PC-3 (cell line): ENCODE results near the gene TTC31. TPM values are rescaled to one million over a fixed set of nuclear protein-coding genes. Genes with fewer than 3 reads are reported as not detected.

Source experiments
- ATAC-seq: fragments of 200-7000 bp; cut with Tn5 transposase; 2 replicates; pipeline ENCODE4 v1.9.1; 2020; ENCODE audit warnings: mild to moderate bottlenecking, moderate library complexity
- BruUV-seq: library from RNA; stranded (reverse); fragments of 400-500 nt; replicated peaks from 2 replicates; lab custom pipeline; 2021; lab: Mats Ljungman, UMichigan
- CTCF ChIA-PET: fragments of 300-600 bp; sonication (Branson Sonifier 250); formaldehyde crosslinking; loops from one replicate; lab custom pipeline; 2022; ENCODE audit warnings: antibody characterized with exemption; lab: Charles Lee
- POLR2A ChIA-PET: fragments of 300-600 bp; sonication (Branson Sonifier 250); formaldehyde crosslinking; loops from one replicate; lab custom pipeline; 2022; ENCODE audit warnings: antibody characterized with exemption; ENCODE audit not compliant: unreplicated experiment; lab: Charles Lee
- DNase-seq: peaks from one replicate; pipeline ENCODE4 v3.0.0-alpha.2; 2015
- H2AFZ ChIP-seq: fragments of 300-600 bp; sonication (generic); 2 replicates; pipeline ENCODE4 v1.6.0; 2016; ENCODE audit warnings: antibody characterized with exemption, low read length
- H3F3A ChIP-seq: fragments of 300-600 bp; sonication (generic); one replicate; pipeline ENCODE4 v1.6.0; 2017; ENCODE audit warnings: antibody characterized with exemption, low read length, control low read depth, mild to moderate bottlenecking; ENCODE audit not compliant: unreplicated experiment
- H3K27ac ChIP-seq: fragments of 300-600 bp; sonication (generic); 2 replicates; pipeline ENCODE4 v1.5.1; 2016; ENCODE audit warnings: mild to moderate bottlenecking, low read length
- H3K27me3 ChIP-seq: fragments of 300-600 bp; sonication (generic); 2 replicates; pipeline ENCODE4 v1.6.1; 2016; ENCODE audit warnings: low read length, mixed read lengths
- H3K36me3 ChIP-seq: fragments of 300-600 bp; sonication (generic); 2 replicates; pipeline ENCODE4 v1.6.1; 2016; ENCODE audit warnings: low read depth, mixed run types, low read length, mixed read lengths
- H3K4me1 ChIP-seq: fragments of 300-600 bp; sonication (generic); 2 replicates; pipeline ENCODE4 v1.5.1; 2016; ENCODE audit warnings: low read length; ENCODE audit not compliant: insufficient read depth
- H3K4me2 ChIP-seq: fragments of 300-600 bp; sonication (generic); 2 replicates; pipeline ENCODE4 v1.6.0; 2016; ENCODE audit warnings: low read length
- H3K4me3 ChIP-seq: fragments of 300-600 bp; sonication (generic); 2 replicates; pipeline ENCODE4 v1.5.1; 2016; ENCODE audit warnings: mild to moderate bottlenecking, low read length, mixed read lengths
- H3K79me2 ChIP-seq: fragments of 300-600 bp; sonication (generic); 2 replicates; pipeline ENCODE4 v1.6.1; 2017; ENCODE audit warnings: low read length, mixed read lengths
- H3K9ac ChIP-seq: fragments of 300-600 bp; sonication (generic); 2 replicates; pipeline ENCODE4 v1.6.0; 2016; ENCODE audit warnings: mild to moderate bottlenecking, low read length
- H3K9me2 ChIP-seq: fragments of 300-600 bp; sonication (generic); replicated peaks from 2 replicates; pipeline ENCODE4 v1.6.1; 2016; ENCODE audit warnings: mixed run types, low read length, mixed read lengths
- H3K9me3 ChIP-seq: fragments of 300-600 bp; sonication (generic); 2 replicates; pipeline ENCODE4 v1.6.1; 2016; ENCODE audit warnings: low read length, mixed read lengths
- H4K20me1 ChIP-seq: fragments of 300-600 bp; sonication (generic); 2 replicates; pipeline ENCODE4 v1.6.1; 2016; ENCODE audit warnings: low read length, mixed read lengths
- EZH2 ChIP-seq: fragments of 300-600 bp; sonication (generic); IDR thresholded peaks from one replicate; pipeline ENCODE4 v1.6.1; 2017; ENCODE audit warnings: antibody characterized with exemption, mild to moderate bottlenecking, low read length; ENCODE audit not compliant: unreplicated experiment
- EZH2phosphoT487 ChIP-seq: fragments of 300-600 bp; sonication (generic); IDR thresholded peaks from 2 replicates; pipeline ENCODE4 v1.6.1; 2018; ENCODE audit warnings: mild to moderate bottlenecking, antibody characterized with exemption, low read length, borderline replicate concordance
- intact Hi-C: fragments of 100-400 bp; cut with micrococcal nuclease; formaldehyde crosslinking; loops from 2 replicates; pipeline ENCODE4 v1.9.0; 2023
- total RNA-seq: library from RNA; depleted of rRNA; stranded (reverse); fragments of >200 nt; gene quantifications from 2 replicates; pipeline ENCODE4 v1.2.3, GENCODE V29; 2014
- TF ChIP-seq, protein P1 (sequence below): fragments of 300-600 bp; sonication (generic); conservative IDR thresholded peaks from 2 replicates; pipeline ENCODE4 v1.5.1; 2017; ENCODE audit warnings: antibody characterized with exemption, low read depth, mild to moderate bottlenecking, low read length

TTC31 gene
- total RNA-seq, 1 experiment from 2014 or later = 21.1 TPM

DNA sequence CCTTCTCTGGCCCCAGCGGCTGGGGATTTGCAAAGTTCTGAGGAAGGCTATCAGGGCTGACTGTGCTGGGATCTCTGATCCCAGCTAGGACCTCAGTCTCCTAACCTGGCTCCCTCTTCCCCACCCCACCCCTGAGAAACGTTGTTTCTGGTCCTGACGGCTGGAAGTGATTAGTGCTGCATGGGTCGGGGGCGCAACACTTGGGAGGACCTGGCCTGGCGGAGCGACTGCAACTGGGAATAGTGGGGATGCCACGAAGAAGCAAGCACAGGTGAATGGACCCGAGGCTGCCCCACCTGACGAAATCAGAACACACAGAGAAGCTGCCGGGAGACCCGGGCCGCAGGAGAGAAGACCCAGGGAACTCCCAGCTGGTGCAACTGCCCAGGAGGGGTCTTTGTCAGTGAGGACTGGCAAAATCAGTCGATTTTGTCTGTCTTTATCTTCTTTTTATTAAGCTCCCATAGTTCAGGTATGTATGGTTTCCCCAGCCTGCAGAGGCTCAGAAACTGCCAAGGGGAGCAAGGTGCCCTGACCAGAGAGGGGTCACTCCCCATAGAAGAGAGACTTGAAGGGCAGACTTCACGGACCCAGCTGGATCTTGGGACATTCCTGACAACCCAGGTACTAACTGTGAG lies 17.2 kb downstream of the TTC31 start:
- POLR2A ChIA-PET = no interaction called here
- H3K4me3 ChIP-seq = no peak overlapping the region

DNA sequence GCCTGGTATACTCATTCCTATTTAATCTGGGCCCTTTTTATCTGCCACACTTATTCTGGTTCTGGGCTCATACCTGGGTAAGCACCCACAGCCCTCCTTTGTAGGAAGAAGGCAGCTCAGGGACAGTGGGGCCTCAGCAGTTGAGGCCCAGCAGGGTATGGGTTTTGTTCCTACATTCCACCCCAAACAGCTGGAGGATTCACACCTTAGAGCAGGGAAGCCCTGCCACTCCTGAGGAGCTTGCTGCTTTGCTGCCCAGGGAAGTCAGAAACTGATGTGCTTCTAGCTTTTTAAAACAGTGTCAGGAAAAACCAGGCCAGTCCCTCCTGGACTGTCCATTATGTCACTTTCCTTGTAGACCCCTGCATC lies 17.7 kb downstream of the TTC31 start:
- Histone ChIP-seq H3F3A (no peaks in the 10 kb centered on the region), H2AFZ (no peak overlapping the region), H3K79me2 (peaks cover 5% of the 10 kb centered on the region), H3K9ac (no peak overlapping the region), H3K9me3 (no peaks in the 10 kb centered on the region), H3K27ac (no peak overlapping the region), H3K9me2 (no peaks in the 10 kb centered on the region), H3K4me1 (peaks cover 23% of the 10 kb centered on the region), H4K20me1 (no peaks in the 10 kb centered on the region), H3K36me3 (peaks cover 7% of the 10 kb centered on the region), H3K4me3 (no peak overlapping the region), H3K27me3 (no peaks in the 10 kb centered on the region), H3K4me2 (no peak overlapping the region)
- no TSS peak for BruUV-seq
- DNase-seq (no peak), ATAC-seq (no peak)
- POLR2A ChIA-PET = no interaction called here
- TF ChIP-seq EZH2phosphoT487 = no peak
- TF ChIP-seq, protein P1, sequence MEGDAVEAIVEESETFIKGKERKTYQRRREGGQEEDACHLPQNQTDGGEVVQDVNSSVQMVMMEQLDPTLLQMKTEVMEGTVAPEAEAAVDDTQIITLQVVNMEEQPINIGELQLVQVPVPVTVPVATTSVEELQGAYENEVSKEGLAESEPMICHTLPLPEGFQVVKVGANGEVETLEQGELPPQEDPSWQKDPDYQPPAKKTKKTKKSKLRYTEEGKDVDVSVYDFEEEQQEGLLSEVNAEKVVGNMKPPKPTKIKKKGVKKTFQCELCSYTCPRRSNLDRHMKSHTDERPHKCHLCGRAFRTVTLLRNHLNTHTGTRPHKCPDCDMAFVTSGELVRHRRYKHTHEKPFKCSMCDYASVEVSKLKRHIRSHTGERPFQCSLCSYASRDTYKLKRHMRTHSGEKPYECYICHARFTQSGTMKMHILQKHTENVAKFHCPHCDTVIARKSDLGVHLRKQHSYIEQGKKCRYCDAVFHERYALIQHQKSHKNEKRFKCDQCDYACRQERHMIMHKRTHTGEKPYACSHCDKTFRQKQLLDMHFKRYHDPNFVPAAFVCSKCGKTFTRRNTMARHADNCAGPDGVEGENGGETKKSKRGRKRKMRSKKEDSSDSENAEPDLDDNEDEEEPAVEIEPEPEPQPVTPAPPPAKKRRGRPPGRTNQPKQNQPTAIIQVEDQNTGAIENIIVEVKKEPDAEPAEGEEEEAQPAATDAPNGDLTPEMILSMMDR = no peak
- TF ChIP-seq EZH2 = no peak
- CTCF ChIA-PET = no interaction called here
- intact Hi-C loops = no loop called here

More for the DNA sequence above, 17.2 kb downstream of the TTC31 start:
- intact Hi-C loops = no loop called here
- no TSS peak for BruUV-seq
- Histone ChIP-seq H3K79me2 (no peaks in the 10 kb centered on the region), H4K20me1 (no peaks in the 10 kb centered on the region), H3K27ac (no peak overlapping the region), H3K36me3 (peaks cover 3% of the 10 kb centered on the region; the same call in 1 of the 2 replicates), H2AFZ (no peak overlapping the region), H3K9me2 (no peaks in the 10 kb centered on the region), H3K9ac (no peak overlapping the region), H3K4me2 (no peak overlapping the region), H3K4me1 (peaks cover 19% of the 10 kb centered on the region), H3F3A (no peaks in the 10 kb centered on the region), H3K9me3 (no peaks in the 10 kb centered on the region), H3K27me3 (no peaks in the 10 kb centered on the region)
- no peak for DNase-seq
- TF ChIP-seq EZH2 (no peak), EZH2phosphoT487 (no peak)
- TF ChIP-seq, protein P1 = no peak
- no peak for ATAC-seq
- CTCF ChIA-PET = no interaction called here

DNA sequence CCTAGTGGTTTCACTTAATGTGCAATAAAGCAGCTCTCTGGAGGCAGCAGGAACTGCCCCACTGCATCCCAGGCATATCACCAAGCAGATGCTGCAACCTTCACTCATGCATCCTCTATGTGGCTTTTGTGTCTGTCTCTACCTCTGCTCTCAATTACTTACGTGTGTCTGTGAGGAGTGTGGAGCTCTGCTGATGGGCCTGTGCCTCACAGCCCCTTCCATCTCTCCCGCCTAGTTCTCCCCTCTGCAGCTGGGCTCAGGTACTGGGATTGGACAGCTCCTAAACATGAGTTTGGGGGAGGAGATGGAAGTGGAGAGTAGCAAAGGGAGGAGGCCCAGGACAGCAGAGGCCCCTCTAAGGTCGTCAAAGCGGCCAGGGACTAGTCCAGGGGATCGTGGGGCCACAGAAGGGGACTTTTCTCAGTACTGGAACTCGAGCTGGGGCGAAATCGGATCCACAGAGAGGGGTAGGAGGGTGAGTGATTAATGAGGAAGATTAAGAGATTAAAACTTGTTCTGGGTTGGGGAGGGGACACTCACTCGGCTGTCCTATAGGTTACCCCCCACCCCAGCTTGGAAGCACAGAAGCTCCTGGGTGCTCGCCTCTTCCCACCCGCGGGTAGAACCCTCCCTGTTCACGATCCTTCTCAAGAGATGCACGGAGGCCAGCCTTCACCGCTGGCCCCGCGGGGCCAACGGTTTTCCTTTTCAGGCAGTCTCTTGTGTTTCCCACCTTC lies 18.6 kb downstream of the TTC31 start:
- Histone ChIP-seq H3K9me2 (no peaks in the 10 kb centered on the region), H3K4me1 (peaks cover 29% of the 10 kb centered on the region), H4K20me1 (no peaks in the 10 kb centered on the region), H3F3A (no peaks in the 10 kb centered on the region), H3K36me3 (peaks cover 7% of the 10 kb centered on the region), H3K27me3 (no peaks in the 10 kb centered on the region), H3K9me3 (no peaks in the 10 kb centered on the region), H3K79me2 (peaks cover 14% of the 10 kb centered on the region), H3K4me2 (no peak overlapping the region), H3K4me3 (no peak overlapping the region), H3K9ac (no peak overlapping the region), H3K27ac (no peak overlapping the region), H2AFZ (no peak overlapping the region)
- BruUV-seq = no TSS peak
- DNase-seq (no peak), ATAC-seq (no peak)
- ChIA-PET POLR2A (no interaction called here), CTCF (no interaction called here)
- intact Hi-C loops = no loop called here
- TF ChIP-seq EZH2 (no peak), EZH2phosphoT487 (no peak)
- TF ChIP-seq, protein P1 = no peak
